Esophagus squamous epithelium (tissue), 4 donors: Measurements from ENCODE around the gene TMEM167A.

ENCODE experiments used
- POLR2A ChIP-seq, 4 donors: fragments of 450-650 bp; IDR thresholded peaks; one replicate each; pipeline ENCODE4 v1.6.1; 2017; ENCODE audit warnings: antibody characterized with exemption in 4 of 4, mild to moderate bottlenecking in 4 of 4, moderate library complexity in 3 of 4
- TF ChIP-seq, protein P1 (sequence below), 6 experiments: fragments of 450-650 bp in 4 of 6; fragments of 200-600 bp in 2 of 6; sonication (generic) in 2 of 6; IDR thresholded peaks; one replicate each; pipeline ENCODE4 v1.5.1; 2016 to 2019; ENCODE audit warnings: antibody characterized with exemption in 6 of 6, mild to moderate bottlenecking in 4 of 6, moderate library complexity in 4 of 6

DNA sequence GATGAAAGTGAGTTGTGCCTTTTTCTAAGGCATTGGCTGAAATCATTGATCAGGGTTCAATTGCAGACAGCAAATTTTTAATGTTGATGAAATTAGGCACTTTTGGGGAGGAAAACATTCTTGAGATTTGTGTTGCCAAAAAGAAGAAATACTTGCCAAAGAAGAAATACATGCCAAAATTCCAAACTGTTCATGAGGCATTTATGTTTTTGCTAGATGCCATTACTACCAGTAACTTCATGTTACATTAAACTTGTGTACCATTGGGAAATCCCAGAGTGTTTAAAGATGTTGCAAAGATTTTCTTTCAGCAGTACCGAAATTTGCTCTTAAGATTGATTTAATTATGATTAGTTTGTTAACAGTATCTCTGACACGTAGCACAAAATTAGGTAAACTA, 7.1 kb upstream of the TMEM167A start:
- TF ChIP-seq, protein P1, sequence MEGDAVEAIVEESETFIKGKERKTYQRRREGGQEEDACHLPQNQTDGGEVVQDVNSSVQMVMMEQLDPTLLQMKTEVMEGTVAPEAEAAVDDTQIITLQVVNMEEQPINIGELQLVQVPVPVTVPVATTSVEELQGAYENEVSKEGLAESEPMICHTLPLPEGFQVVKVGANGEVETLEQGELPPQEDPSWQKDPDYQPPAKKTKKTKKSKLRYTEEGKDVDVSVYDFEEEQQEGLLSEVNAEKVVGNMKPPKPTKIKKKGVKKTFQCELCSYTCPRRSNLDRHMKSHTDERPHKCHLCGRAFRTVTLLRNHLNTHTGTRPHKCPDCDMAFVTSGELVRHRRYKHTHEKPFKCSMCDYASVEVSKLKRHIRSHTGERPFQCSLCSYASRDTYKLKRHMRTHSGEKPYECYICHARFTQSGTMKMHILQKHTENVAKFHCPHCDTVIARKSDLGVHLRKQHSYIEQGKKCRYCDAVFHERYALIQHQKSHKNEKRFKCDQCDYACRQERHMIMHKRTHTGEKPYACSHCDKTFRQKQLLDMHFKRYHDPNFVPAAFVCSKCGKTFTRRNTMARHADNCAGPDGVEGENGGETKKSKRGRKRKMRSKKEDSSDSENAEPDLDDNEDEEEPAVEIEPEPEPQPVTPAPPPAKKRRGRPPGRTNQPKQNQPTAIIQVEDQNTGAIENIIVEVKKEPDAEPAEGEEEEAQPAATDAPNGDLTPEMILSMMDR (IDR thresholded peaks at IDR 0.05), result no peak
- TF ChIP-seq POLR2A (IDR thresholded peaks at IDR 0.05), result no peak
